NCI-H146 treated with DMSO at 0.1 percent for 48 hours (cell line): ENCODE data around the gene ANXA11.
"Not testable (repeated sequence)": the region's sequence is repeated elsewhere in the genome, so short reads cannot be mapped to it uniquely, and the experiment has no call there.

Experiments used
- DNase-seq: peaks from one replicate; lab custom pipeline; 2025; ENCODE audit not compliant: unreplicated experiment; lab: John Stamatoyannopoulos, UW

Gene ANXA11

GRCh38 chr10:80205477-80206276 lies at the start of gene ANXA11:
ANXA11 (minus strand) TSS chr10:80205537; CDS start chr10:80172861, 32,676 bp downstream.
- peak; percentile 75 for DNase-seq

GRCh38 chr10:80254726-80255125 lies 49.4 kb upstream of the ANXA11 start:
- DNase-seq: not testable (repeated sequence)

- not testable (repeated sequence) for DNase-seq
Measured at GRCh38 chr10:80253963-80254271, 48.6 kb upstream of the ANXA11 start.

- DNase-seq: no peak
Measured at GRCh38 chr10:80253266-80253962, 48.1 kb upstream of the ANXA11 start.

- DNase-seq: peak; percentile 37
Measured at GRCh38 chr10:80252296-80252887, 47.1 kb upstream of the ANXA11 start.

GRCh38 chr10:80251703-80252280 lies 46.5 kb upstream of the ANXA11 start:
- DNase-seq: not testable (repeated sequence)

- DNase-seq: not testable (repeated sequence)
Measured at GRCh38 chr10:80250399-80250798, 45.1 kb upstream of the ANXA11 start.

GRCh38 chr10:80249906-80250305 lies 44.6 kb upstream of the ANXA11 start:
- not testable (repeated sequence) for DNase-seq

GRCh38 chr10:80247611-80248010 lies 42.3 kb upstream of the ANXA11 start:
- DNase-seq: not testable (repeated sequence)

- not testable (repeated sequence) for DNase-seq
Measured at GRCh38 chr10:80244371-80244770, 39.0 kb upstream of the ANXA11 start.

- not testable (repeated sequence) for DNase-seq
Measured at GRCh38 chr10:80242341-80242740, 37.0 kb upstream of the ANXA11 start.

- DNase-seq: not testable (repeated sequence)
Measured at GRCh38 chr10:80236457-80236856, 31.1 kb upstream of the ANXA11 start.

GRCh38 chr10:80234331-80235235 lies 29.2 kb upstream of the ANXA11 start:
- not testable (repeated sequence) for DNase-seq

GRCh38 chr10:80233871-80234270 lies 28.5 kb upstream of the ANXA11 start:
- DNase-seq: not testable (repeated sequence)

- not testable (repeated sequence) for DNase-seq
Measured at GRCh38 chr10:80226723-80227122, 21.4 kb upstream of the ANXA11 start.

- DNase-seq: not testable (repeated sequence)
Measured at GRCh38 chr10:80223031-80223419, 17.7 kb upstream of the ANXA11 start.

- DNase-seq: not testable (repeated sequence)
Measured at GRCh38 chr10:80218878-80219277, 13.5 kb upstream of the ANXA11 start.

GRCh38 chr10:80214368-80214982 lies 9.1 kb upstream of the ANXA11 start:
- DNase-seq: not testable (repeated sequence)

- DNase-seq: peak; percentile 55
Measured at GRCh38 chr10:80212535-80213115, 7.3 kb upstream of the ANXA11 start.

GRCh38 chr10:80211786-80212185 lies 6.4 kb upstream of the ANXA11 start:
- no peak for DNase-seq
